GM12801 (cell line): ENCODE data around the gene TAX1BP1.

ENCODE experiments used
- CTCF ChIP-seq: IDR thresholded peaks from one replicate; pipeline ENCODE4 v1.5.1; 2011; ENCODE audit warnings: control low read depth; ENCODE audit not compliant: insufficient read length; ENCODE audit errors: extremely low read depth

TAX1BP1 gene

GRCh38 chr7:27808626-27809025 lies 68.7 kb downstream of the TAX1BP1 start:
- no peak for TF ChIP-seq CTCF

- no peak for TF ChIP-seq CTCF
Measured at GRCh38 chr7:27810186-27810585, 70.2 kb downstream of the TAX1BP1 start.

GRCh38 chr7:27812706-27813105 lies 72.7 kb downstream of the TAX1BP1 start:
- no peak for TF ChIP-seq CTCF

- TF ChIP-seq CTCF = no peak
Measured at GRCh38 chr7:27822245-27822644, 82.3 kb downstream of the TAX1BP1 start.

- no peak for TF ChIP-seq CTCF
Measured at GRCh38 chr7:27825891-27826290, 85.9 kb downstream of the TAX1BP1 start.

GRCh38 chr7:27826357-27826756 lies 86.4 kb downstream of the TAX1BP1 start:
- TF ChIP-seq CTCF = no peak

- TF ChIP-seq CTCF = no peak
Measured at GRCh38 chr7:27834179-27834921, 94.4 kb downstream of the TAX1BP1 start.

- no peak for TF ChIP-seq CTCF
Measured at GRCh38 chr7:27835376-27835775, 95.4 kb downstream of the TAX1BP1 start.
